Kidney capillary endothelial cell (primary cell): ENCODE data around the gene DNM2.
"Not testable (repeated sequence)": the region's sequence is repeated elsewhere in the genome, so short reads cannot be mapped to it uniquely, and the experiment has no call there.

Experiments used
- DNase-seq: peaks from one replicate; pipeline ENCODE4 v3.0.0-alpha.2; 2018; ENCODE audit warnings: low spot score

Gene DNM2

GRCh38 chr19:10717356-10718204, at the start of gene DNM2:
DNM2 (plus strand) TSS chr19:10718079; CDS start chr19:10718243, 164 bp downstream.
- DNase-seq = peak; percentile 100

GRCh38 chr19:10669246-10669645, 48.6 kb upstream of the DNM2 start:
- DNase-seq = no peak

GRCh38 chr19:10670182-10670581, 47.7 kb upstream of the DNM2 start:
- DNase-seq = no peak

- DNase-seq = no peak
Observed at GRCh38 chr19:10670876-10671804, 46.7 kb upstream of the DNM2 start.

GRCh38 chr19:10671922-10672321, 46.0 kb upstream of the DNM2 start:
- DNase-seq = not testable (repeated sequence)

- DNase-seq = not testable (repeated sequence)
Observed at GRCh38 chr19:10675214-10675613, 42.7 kb upstream of the DNM2 start.

GRCh38 chr19:10677751-10678150, 40.1 kb upstream of the DNM2 start:
- DNase-seq = no peak

- DNase-seq = no peak
Observed at GRCh38 chr19:10678813-10679212, 39.1 kb upstream of the DNM2 start.

- DNase-seq = no peak
Observed at GRCh38 chr19:10679743-10680142, 38.1 kb upstream of the DNM2 start.

GRCh38 chr19:10680545-10681135, 37.2 kb upstream of the DNM2 start:
- DNase-seq = no peak

GRCh38 chr19:10681658-10682057, 36.2 kb upstream of the DNM2 start:
- DNase-seq = no peak

- DNase-seq = no peak
Observed at GRCh38 chr19:10682397-10683063, 35.3 kb upstream of the DNM2 start.

GRCh38 chr19:10683064-10683426, 34.8 kb upstream of the DNM2 start:
- no peak for DNase-seq

- DNase-seq = no peak
Observed at GRCh38 chr19:10683582-10683981, 34.3 kb upstream of the DNM2 start.

- no peak for DNase-seq
Observed at GRCh38 chr19:10685210-10685609, 32.7 kb upstream of the DNM2 start.

- DNase-seq = no peak
Observed at GRCh38 chr19:10686193-10686592, 31.7 kb upstream of the DNM2 start.

- DNase-seq = peak; percentile 50
Observed at GRCh38 chr19:10686661-10687517, 31.0 kb upstream of the DNM2 start.

- no peak for DNase-seq
Observed at GRCh38 chr19:10687518-10688288, 30.2 kb upstream of the DNM2 start.

- no peak for DNase-seq
Observed at GRCh38 chr19:10688545-10689280, 29.2 kb upstream of the DNM2 start.
